WTC11 (cell line): ENCODE data around the gene YTHDC1.

Experiments
- CTCF ChIP-seq: fragments of 200-600 bp; IDR thresholded peaks from 2 replicates; pipeline ENCODE4 v1.8.0; 2022; ENCODE audit warnings: antibody characterized with exemption
- KAT7 ChIP-seq: sonication (generic); formaldehyde crosslinking; IDR thresholded peaks from 2 replicates; pipeline ENCODE4 v1.8.1; 2023; ENCODE audit warnings: missing genetic modification reagents, mild to moderate bottlenecking, borderline replicate concordance
- NFE2L1 ChIP-seq: sonication (generic); formaldehyde crosslinking; IDR thresholded peaks from 2 replicates; pipeline ENCODE4 v1.8.1; 2023; ENCODE audit warnings: missing genetic modification reagents
- NR3C1 ChIP-seq: sonication (generic); formaldehyde crosslinking; conservative IDR thresholded peaks from 2 replicates; pipeline ENCODE4 v1.8.1; 2023; ENCODE audit warnings: low read depth, mild to moderate bottlenecking, missing genetic modification reagents
- SMAD4 ChIP-seq: sonication (generic); formaldehyde crosslinking; IDR thresholded peaks from 2 replicates; pipeline ENCODE4 v1.8.0; 2022; ENCODE audit warnings: mild to moderate bottlenecking, missing genetic modification reagents
- ZNF219 ChIP-seq: sonication (generic); formaldehyde crosslinking; IDR thresholded peaks from 2 replicates; pipeline ENCODE4 v1.8.0; 2023; ENCODE audit warnings: missing genetic modification reagents, mild to moderate bottlenecking, borderline replicate concordance
- TF ChIP-seq, protein P1 (sequence below): sonication (generic); formaldehyde crosslinking; IDR thresholded peaks from 2 replicates; pipeline ENCODE4 v1.8.0; 2022; ENCODE audit warnings: mild to moderate bottlenecking, missing genetic modification reagents

DNA sequence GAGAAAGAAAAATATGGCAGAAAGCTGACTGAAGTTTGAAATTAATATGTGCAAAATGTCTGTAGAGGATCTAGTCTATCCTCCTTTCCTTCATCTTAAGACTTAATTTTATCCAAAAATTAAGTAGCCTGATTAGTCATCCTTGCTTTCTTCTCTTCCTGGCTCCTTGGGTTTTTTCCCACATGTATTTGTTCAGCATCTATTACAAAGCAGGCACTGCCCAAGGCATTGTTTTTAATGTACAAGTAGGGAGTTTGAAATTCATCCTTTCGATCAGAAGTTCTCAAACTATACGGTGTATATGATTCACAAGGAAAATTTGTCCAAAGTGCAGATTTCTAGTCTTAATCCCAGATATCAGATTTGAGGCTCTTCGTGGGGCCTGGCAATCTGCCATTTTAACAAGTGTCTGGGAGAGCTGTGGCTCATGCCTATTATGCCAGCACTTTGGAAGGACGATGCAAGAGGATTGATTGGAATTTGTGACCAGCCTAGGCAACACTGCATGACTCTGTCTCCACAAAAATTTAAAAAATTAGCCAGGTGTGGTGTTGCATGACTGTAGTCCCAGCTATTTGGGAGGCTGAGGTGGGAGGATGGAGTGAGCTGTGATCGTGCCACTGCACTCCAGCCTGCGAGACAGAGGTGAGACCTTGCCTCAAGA is 19.4 kb upstream of the YTHDC1 start:
- TF ChIP-seq CTCF (no peak), KAT7 (CRISPR knock-in tag) (no peak), NR3C1 (CRISPR knock-in tag) (no peak), ZNF219 (CRISPR knock-in tag) (no peak), NFE2L1 (CRISPR knock-in tag) (no peak), SMAD4 (CRISPR knock-in tag) (no peak)
- TF ChIP-seq, protein P1, sequence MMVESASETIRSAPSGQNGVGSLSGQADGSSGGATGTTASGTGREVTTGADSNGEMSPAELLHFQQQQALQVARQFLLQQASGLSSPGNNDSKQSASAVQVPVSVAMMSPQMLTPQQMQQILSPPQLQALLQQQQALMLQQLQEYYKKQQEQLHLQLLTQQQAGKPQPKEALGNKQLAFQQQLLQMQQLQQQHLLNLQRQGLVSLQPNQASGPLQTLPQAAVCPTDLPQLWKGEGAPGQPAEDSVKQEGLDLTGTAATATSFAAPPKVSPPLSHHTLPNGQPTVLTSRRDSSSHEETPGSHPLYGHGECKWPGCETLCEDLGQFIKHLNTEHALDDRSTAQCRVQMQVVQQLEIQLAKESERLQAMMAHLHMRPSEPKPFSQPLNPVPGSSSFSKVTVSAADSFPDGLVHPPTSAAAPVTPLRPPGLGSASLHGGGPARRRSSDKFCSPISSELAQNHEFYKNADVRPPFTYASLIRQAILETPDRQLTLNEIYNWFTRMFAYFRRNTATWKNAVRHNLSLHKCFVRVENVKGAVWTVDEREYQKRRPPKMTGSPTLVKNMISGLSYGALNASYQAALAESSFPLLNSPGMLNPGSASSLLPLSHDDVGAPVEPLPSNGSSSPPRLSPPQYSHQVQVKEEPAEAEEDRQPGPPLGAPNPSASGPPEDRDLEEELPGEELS (CRISPR knock-in tag): no peak
